ENCODE results near the gene PPP1R3C. TPM values are rescaled to one million over a fixed set of nuclear protein-coding genes. Genes with fewer than 3 reads are reported as not detected.

Gene PPP1R3C
- total RNA-seq, 4 donors from 2014 or later: 3.3 to 8.7 (median 3.7) TPM

- H3K4me1 ChIP-seq: peaks cover 0 to 37% (median 14%) of the 10 kb centered on the region in 4 donors
Measured at GRCh38 chr10:91605968-91606367, 26.9 kb downstream of the PPP1R3C start.

GRCh38 chr10:91604553-91605534, 28.0 kb downstream of the PPP1R3C start:
- Histone ChIP-seq H3K4me1 (peaks cover 0 to 37% (median 14%) of the 10 kb centered on the region in 4 donors), H3K4me3 (no peak overlapping the region), H3K9me3 (no peaks in the 10 kb centered on the region), H3K27me3 (no peaks in the 10 kb centered on the region), H3K27ac (peak overlapping the region in 2 of 4 donors; percentile 42 to 66), H3K36me3 (no peaks in the 10 kb centered on the region)
- WGBS, 2 donors: 49 to 57% methylated on average over 3 of the region's 3 CpGs
- no peak for DNase-seq (ENCODE audit: low spot score in 2 of 2)
- TF ChIP-seq POLR2A (IDR thresholded peaks at IDR 0.05) (no peak), EP300 (IDR thresholded peaks at IDR 0.05) (no peak), CTCF (IDR thresholded peaks at IDR 0.05) (no peak)

More at GRCh38 chr10:91605968-91606367, 26.9 kb downstream of the PPP1R3C start:
- Histone ChIP-seq H3K27me3 (no peaks in the 10 kb centered on the region), H3K4me3 (no peak overlapping the region), H3K9me3 (no peaks in the 10 kb centered on the region), H3K27ac (no peak overlapping the region), H3K36me3 (no peaks in the 10 kb centered on the region)
- TF ChIP-seq POLR2A (IDR thresholded peaks at IDR 0.05): no peak
- TF ChIP-seq CTCF (IDR thresholded peaks at IDR 0.05): no peak
- DNase-seq (ENCODE audit: low spot score in 2 of 2): no peak

- Histone ChIP-seq H3K4me3 (no peak overlapping the region), H3K27me3 (no peaks in the 10 kb centered on the region), H3K27ac (no peak overlapping the region), H3K4me1 (peaks cover 0 to 32% (median 14%) of the 10 kb centered on the region in 4 donors), H3K9me3 (no peaks in the 10 kb centered on the region), H3K36me3 (no peaks in the 10 kb centered on the region)
- 63 to 72% methylated on average over 5 of the region's 5 CpGs for WGBS, 2 donors
- no peak for DNase-seq (ENCODE audit: low spot score in 2 of 2)
- TF ChIP-seq EP300 (IDR thresholded peaks at IDR 0.05): no peak
- TF ChIP-seq CTCF (IDR thresholded peaks at IDR 0.05): no peak
- TF ChIP-seq POLR2A (IDR thresholded peaks at IDR 0.05): no peak
Measured at GRCh38 chr10:91603931-91604331, 28.9 kb downstream of the PPP1R3C start.

GRCh38 chr10:91602868-91603568, 29.9 kb downstream of the PPP1R3C start:
- Histone ChIP-seq H3K9me3 (no peaks in the 10 kb centered on the region), H3K27me3 (no peaks in the 10 kb centered on the region), H3K4me1 (peaks cover 0 to 26% (median 10%) of the 10 kb centered on the region in 4 donors), H3K36me3 (no peaks in the 10 kb centered on the region), H3K4me3 (no peak overlapping the region), H3K27ac (no peak overlapping the region)
- WGBS, 2 donors: 83 to 99% methylated on average over 4 of the region's 4 CpGs
- TF ChIP-seq CTCF (IDR thresholded peaks at IDR 0.05) (no peak), POLR2A (IDR thresholded peaks at IDR 0.05) (no peak), EP300 (IDR thresholded peaks at IDR 0.05) (no peak)
- no peak for DNase-seq (ENCODE audit: low spot score in 2 of 2)

- WGBS, 2 donors: 88 to 95% methylated on average over 3 of the region's 3 CpGs
- no peak overlapping the region for H3K27ac ChIP-seq
Measured at GRCh38 chr10:91602449-91602848, 30.4 kb downstream of the PPP1R3C start.

More at GRCh38 chr10:91602449-91602848, 30.4 kb downstream of the PPP1R3C start:
- no peak overlapping the region for H3K4me3 ChIP-seq
- H3K27me3 ChIP-seq: no peaks in the 10 kb centered on the region
- H3K36me3 ChIP-seq: no peaks in the 10 kb centered on the region
- DNase-seq (ENCODE audit: low spot score in 2 of 2): no peak
- H3K4me1 ChIP-seq: peaks cover 0 to 26% (median 9%) of the 10 kb centered on the region in 4 donors
- TF ChIP-seq EP300 (IDR thresholded peaks at IDR 0.05): no peak
- TF ChIP-seq POLR2A (IDR thresholded peaks at IDR 0.05): no peak
- TF ChIP-seq CTCF (IDR thresholded peaks at IDR 0.05): no peak
- H3K9me3 ChIP-seq: no peaks in the 10 kb centered on the region

Measured in tibial nerve (tissue), 4 donors.